ENCODE measurements around the gene SPDYC.

The SPDYC gene

DNA sequence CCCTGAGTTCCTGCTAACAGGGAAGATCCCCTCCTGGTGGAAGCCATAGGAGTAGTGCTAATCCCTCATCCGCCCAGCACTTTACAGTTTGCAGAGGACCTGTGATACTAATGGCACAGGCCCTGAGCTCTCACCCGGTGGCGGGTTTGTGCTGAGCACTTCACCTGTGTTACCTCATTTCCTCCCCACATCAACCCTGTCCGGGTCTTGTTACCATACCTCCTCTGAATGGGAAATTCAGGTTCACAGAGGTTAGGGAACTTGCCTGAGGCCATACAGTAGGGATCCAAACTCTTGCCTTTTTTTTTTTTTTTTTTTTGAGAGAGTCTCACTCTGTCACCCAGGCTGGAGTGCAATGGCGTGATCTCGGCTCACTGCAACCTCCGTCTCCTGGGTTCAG, 36.9 kb downstream of the SPDYC start:
- no peak for DNase-seq (ENCODE audit: low spot score)

GRCh38 chr11:65207918-65208784, 38.1 kb downstream of the SPDYC start:
- DNase-seq (ENCODE audit: low spot score) = no peak

GRCh38 chr11:65208785-65209710, 39.0 kb downstream of the SPDYC start:
- DNase-seq (ENCODE audit: low spot score) = no peak

- no peak for DNase-seq (ENCODE audit: low spot score)
Measured at GRCh38 chr11:65209711-65210360, 39.8 kb downstream of the SPDYC start.

DNA sequence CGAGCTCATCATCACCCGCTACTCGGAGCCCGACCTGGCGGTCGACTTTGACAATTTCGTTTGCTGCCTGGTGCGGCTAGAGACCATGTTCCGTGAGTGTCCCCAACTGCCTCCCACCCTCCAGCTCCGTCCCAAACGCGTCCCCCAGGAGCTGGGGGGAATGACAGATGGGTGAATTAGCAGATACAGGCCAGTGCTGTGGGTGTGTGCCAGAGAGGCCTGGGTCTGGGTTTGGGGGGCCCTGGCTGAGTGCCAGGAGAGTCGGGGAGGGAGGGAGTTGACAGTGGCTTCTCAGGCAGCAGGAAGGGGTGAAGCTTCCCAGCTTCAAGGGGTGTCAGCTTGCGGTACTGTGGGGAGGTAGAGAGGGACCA, 40.3 kb downstream of the SPDYC start:
- no peak for DNase-seq (ENCODE audit: low spot score)

DNA sequence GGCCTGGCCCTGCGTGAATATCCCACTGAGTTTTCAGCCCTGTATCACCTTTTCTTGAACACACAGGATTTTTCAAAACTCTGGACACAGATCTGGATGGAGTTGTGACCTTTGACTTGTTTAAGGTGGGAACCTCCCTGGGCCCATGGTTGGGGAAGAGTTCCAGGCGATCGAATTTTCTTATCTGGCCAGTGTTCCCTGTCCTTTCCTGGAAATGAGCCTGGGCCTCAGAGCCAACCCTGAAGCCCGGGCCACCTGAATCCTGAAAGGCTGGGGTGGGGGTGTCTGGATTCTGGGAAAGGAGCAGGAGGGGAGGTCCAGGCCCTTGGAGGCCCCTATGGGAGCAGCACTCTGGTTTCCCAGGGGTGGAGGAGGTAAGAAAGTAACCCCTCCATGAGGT, 40.7 kb downstream of the SPDYC start:
- no peak for DNase-seq (ENCODE audit: low spot score)

- no peak for DNase-seq (ENCODE audit: low spot score)
Measured at GRCh38 chr11:65211293-65212105, 41.5 kb downstream of the SPDYC start.

- no peak for DNase-seq (ENCODE audit: low spot score)
Measured at GRCh38 chr11:65212226-65212801, 42.3 kb downstream of the SPDYC start.

DNA sequence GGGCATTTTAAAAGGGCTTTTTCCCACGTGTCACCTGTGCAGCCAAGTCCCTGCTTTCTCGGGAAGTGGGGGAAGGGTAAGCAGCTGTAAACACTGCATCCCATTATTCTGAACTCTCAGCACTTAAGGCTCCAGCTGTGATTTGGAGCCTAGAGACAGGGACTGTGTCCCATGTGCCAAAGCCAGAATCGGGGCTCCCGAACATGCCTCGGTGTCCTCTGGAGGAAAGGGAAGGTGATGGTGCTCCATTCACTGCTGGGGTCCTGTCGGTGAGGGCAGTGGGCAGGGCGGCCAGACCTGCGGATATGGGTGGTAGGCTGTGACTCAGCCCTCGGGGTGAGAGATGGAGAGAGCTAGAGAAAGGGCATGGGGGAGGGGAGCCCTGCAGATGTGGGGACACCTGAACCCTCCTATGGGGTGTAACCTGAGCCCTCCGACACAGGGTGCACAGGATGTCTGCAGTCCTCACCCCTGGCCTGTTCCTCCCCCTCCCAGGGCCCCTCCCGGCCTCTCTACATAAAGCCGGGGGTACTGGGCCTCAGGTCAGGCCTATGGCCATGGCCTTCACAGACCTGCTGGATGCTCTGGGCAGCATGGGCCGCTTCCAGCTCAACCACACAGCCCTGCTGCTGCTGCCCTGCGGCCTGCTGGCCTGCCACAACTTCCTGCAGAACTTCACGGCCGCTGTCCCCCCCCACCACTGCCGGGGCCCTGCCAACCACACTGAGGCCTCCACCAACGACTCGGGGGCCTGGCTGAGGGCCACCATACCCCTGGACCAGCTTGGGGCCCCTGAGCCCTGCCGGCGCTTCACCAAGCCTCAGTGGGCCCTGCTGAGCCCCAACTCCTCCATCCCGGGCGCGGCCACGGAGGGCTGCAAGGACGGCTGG, 43.5 kb downstream of the SPDYC start:
- no peak for DNase-seq (ENCODE audit: low spot score)

DNA sequence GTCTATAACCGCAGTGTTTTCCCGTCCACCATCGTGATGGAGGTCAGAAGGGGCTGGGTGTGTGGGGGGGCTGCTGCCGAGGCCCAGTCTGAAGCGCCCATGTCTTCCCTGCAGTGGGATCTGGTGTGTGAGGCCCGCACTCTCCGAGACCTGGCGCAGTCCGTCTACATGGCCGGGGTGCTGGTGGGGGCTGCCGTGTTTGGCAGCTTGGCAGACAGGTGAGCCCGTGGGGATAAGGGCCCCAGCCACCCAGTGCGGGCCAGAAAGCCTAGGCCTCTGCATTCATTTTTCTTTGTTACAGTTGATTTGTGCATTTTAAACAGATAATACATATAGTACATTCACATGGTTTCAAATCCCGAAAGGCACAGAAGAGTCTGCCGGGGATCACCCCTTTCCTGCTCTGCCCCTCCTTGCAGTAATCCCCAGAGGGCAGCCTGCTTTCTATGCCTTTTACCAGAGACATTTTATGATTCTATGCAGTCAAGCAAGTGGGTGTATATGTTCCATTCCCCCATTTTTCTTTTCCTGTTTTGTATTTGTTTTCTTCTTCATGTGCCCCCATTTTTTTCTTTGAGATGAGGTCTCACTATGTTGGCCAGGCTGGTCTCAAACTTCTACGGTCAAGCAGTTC, 44.3 kb downstream of the SPDYC start:
- DNase-seq (ENCODE audit: low spot score) = no peak

DNA sequence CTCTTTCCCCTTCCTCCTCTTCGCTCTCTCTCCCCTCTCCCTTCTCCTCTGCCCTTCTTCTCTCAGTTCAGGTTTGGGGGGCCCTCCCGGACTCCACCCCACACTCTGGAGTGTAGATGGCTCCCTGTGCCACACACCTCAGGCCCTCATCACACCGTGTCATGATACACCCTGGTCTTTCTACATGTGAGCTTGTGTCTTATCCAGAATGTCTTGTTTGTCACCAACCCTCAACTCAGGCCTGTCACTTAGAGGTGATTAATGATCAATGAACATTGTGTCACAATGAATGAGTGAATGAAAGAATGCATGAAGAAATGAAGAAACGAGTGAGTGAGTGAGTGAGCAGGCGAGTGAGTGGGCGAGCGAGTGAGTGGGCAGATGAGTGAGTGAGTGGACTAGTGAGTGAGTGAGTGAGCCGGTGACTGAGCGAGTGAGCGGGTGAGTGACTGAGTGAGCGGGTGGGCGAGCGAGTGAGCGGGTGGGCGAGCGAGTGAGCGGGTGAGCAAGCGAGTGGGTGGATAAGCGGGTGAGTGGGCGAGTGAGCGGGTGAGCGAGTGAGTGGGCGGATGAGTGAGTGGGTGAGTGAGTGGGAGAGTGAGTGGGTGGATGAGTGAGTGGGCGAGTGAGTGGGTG, 45.5 kb downstream of the SPDYC start:
- DNase-seq (ENCODE audit: low spot score) = no peak

DNA sequence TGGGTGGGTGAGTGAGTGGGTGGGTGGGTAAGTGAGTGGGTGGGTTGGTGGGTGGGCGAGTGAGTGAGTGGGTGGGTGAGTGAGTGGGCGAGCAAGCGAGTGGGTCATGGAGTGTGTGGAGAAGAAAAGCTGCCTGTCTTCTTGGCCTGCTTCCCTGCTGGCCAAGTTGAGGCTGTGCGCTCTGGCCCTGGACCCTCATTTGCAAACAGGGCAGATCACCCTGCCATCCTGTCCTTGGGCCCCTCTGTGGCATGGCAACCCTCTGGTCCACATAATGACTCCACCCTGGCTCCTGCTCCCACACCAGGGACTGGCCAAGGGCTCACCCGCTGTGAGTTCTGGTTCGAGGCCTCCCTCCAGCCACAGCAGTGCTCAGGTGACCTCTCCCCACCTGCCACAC, 46.8 kb downstream of the SPDYC start:
- DNase-seq (ENCODE audit: low spot score) = no peak

- no peak for DNase-seq (ENCODE audit: low spot score)
Measured at GRCh38 chr11:65217441-65218423, 47.7 kb downstream of the SPDYC start.

GRCh38 chr11:65218446-65218845, 48.4 kb downstream of the SPDYC start:
- DNase-seq (ENCODE audit: low spot score) = no peak

DNA sequence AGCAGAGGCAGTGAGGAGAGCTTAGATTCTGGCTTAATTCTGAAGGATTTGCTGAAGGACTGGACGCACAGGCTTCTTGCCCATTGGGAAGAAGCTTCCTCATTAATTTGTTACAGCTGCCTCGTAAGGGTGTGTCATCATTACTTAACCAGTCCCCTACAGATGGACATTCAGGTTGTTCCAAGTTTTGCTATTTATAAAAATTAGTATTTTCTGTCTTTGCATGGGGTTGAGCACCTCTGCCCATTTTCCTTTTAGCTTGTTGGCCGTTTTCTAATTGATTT, 49.8 kb downstream of the SPDYC start:
- DNase-seq (ENCODE audit: low spot score) = no peak

DNA sequence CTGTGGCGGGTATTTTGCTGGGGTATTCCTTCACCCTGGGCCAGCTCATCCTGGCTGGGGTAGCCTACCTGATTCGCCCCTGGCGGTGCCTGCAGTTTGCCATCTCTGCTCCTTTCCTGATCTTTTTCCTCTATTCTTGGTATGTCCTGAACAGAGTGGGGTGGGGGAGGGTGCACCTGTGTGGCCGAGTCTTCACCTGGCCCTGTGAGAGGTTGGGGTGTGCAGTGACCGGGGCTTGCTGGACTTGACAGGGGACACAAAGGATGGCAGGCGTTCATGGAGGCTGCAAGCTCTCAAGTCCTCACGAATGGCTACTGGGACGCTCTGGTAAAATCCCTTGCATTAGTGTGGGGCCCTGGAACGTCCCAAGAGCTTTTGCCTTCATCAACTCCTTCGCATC, 51.0 kb downstream of the SPDYC start:
- DNase-seq (ENCODE audit: low spot score) = no peak

All from left forelimb (tissue), 1 donor.